Activated CD4-positive, alpha-beta T cell treated with anti-CD3 and anti-CD28 coated beads for 24 hours (primary cell): Measurements from ENCODE around the gene MARCHF10.
"Not testable (repeated sequence)": the region's sequence is repeated elsewhere in the genome, so short reads cannot be mapped to it uniquely, and the experiment has no call there.

Source experiments
- DNase-seq, 2 donors: peaks; one replicate each; pipeline ENCODE4 v3.0.0-alpha.2; 2020; ENCODE audit warnings: low read depth in 2 of 2

MARCHF10 gene

DNA sequence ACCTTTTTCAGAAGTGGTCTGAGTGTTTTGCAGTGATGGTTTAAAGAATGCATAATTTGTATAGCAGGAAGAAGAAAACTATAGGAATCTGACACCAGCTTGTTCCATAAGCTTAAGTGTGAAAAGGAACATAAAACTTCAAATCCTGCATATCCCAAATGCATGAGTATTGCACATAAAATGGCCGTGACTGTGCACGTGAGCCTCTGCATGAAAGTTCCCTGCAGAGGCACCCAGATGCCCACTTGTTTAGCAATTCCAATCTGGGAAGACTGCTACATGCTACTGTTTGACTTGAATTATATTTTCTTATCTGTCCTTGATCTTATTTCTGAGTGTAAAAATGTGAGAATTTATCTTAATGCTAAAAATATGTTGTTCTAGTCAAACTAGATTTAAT, 21.5 kb downstream of the MARCHF10 start:
- no peak for DNase-seq

DNA sequence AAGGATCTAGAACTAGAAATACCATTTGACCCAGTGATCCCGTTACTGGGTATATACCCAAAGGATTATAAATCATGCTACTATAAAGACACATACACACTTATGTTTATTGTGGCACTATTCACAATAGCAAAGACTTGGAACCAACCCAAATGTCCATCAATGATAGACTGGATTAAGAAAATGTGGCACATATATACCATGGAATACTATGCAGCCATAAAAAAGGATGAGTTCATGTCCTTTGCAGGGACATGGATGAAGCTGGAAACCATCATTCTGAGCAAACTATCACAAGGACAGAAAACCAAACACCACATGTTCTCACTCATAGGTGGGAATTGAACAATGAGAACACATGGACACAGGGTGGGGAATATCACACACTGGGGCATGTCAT, 22.1 kb downstream of the MARCHF10 start:
- DNase-seq, result not testable (repeated sequence)

DNA sequence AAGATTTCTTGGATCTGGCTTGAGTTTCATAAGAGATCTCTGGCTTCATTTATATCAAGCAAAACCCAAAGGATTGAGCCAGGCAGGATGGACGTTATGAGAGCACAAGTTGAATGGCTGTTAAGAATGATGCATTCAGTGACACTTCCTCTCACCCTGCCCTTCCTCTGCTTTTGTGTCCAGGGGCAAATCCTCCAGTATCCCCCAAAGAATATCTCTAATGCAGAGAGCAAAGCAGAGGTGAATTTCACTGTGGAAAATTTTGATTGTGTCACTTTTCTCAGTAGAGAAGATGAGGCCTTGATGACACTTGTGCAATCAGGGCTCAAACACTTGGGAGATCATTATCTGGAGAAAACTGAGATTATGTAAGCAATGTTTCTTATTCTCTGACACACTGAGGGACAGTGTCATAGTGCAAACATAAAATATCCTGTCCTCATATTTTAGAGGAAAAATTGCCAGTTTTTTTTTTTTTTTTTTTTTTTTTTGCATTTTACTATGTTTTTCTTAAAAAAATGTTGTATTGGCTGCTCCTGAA, 25.3 kb downstream of the MARCHF10 start:
- DNase-seq, result no peak

DNA sequence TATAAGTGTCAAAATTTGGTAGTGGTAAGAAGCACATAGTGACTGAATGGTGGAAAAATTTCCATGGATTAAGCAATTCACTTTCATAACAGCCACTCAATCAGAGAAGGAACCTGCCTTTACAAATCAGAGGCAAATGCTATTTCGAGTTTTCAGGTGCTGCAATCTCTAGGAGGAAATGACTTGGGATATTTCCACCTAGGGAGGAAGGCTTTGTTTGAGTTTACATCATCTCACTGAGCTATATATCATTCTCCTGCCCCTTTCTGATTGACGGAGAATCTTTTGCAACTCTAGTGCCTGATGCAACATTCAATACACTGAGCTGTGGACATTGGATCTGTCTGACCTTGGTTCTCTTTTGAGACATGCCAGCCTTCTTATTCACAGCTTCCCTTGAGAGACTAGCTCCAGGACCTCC, 26.3 kb downstream of the MARCHF10 start:
- no peak for DNase-seq

DNA sequence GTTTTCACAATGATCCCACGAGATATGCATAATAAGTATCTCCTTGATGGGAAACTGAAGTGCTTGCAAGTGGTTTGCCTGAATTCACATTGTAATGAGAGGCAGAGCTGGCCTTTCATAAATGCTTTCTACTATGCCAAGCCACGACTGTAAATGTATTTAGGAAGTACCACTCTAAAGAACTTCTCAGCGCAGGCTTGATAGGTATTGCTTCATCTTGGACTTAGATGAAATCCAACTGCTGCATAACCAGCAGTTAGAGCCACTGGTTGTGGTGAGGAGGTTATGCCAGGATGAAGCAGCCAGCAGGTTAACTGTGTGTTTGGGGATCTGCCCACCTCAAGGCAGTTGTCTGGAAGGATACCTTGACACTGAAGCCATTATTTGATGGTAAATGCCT, 26.8 kb downstream of the MARCHF10 start:
- DNase-seq, result no peak

DNA sequence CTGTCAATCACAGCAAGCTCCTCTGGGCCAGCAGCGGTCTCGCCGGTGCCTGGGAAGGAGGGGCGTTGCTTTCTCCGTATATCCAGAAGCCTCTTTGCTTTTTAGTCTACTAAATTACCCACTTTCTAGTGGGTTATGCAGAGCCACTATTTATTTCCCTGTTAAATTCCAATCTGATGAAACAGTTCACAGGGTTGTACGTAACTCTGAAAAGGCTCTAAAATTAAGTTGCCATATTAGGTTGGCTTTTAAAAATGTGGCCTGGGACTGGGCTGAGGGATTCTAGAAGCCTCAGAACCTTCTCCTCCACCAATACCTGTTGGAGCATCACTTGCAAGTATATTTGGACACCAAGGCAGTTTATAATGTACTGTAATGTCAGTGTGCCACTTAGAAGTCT, 27.2 kb downstream of the MARCHF10 start:
- DNase-seq, result no peak

DNA sequence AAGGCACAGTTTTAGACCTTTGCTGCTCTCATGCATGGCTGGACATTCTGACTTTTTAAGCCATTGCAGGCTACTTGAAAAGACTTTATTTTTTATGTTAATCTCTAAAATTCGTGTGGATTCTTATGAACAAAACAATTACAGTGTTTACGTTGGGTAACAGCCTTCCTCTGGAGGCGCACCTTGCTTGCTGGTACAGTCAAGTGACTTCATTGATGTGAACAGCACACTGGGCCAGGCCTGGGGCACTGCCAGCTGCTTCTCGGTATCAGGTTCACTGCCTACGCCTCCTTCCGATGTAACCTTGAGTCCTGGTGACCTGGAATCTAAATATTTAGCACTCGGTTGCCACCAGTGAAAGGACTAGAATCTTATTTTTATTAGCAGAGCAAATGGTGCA, 27.8 kb downstream of the MARCHF10 start:
- DNase-seq, result no peak

DNA sequence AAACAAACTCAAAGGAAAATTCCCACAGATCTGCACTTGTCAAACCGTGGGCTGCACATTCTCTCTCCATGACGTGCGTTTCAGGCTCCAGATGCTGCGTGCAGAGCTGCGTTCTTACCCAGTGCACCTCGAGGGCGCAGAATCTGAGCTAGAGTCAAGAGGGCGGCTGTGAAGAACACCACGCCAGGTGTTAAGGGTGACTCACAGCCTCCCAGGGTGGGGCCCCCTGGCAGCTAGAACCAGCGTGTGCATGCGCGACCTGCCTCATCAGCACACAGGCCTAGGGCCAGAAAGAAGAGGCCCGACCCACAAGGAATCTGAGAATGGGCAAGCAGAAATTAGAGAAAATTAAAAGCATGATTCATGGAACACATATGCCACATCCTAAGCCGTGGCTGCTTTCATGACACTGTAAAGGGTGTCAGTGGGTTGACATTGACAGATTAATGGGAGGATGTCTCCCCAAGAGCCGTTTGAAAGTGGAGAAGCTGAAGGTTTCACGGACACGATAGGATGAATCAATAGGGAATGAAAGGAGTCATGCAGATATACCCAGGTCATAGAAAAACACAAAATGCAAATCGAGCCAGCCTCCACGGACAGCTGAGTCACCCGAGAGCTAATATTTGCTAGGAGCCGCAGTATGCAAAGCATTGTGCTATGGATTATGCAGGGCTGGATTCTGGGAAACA, 29.0 kb downstream of the MARCHF10 start:
- no peak for DNase-seq

DNA sequence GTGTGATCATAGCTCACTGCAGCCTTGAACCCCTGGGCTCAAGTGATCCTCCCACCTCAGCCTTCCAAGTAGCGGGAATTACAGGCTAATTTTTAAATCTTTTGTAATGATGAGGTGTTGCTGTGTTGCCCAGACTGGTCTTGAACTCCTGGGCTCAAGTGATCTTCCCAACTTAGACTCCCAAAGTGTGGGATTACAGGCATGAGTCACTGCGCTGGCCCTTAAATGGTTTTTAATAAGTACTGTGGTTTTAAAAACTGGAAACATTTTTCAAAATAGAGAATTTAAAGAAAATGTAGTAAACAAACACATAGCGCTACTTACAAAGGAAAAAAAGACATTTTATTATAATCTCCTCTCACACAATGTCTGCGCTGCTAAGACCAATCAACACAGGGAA, 32.2 kb downstream of the MARCHF10 start:
- no peak for DNase-seq

DNA sequence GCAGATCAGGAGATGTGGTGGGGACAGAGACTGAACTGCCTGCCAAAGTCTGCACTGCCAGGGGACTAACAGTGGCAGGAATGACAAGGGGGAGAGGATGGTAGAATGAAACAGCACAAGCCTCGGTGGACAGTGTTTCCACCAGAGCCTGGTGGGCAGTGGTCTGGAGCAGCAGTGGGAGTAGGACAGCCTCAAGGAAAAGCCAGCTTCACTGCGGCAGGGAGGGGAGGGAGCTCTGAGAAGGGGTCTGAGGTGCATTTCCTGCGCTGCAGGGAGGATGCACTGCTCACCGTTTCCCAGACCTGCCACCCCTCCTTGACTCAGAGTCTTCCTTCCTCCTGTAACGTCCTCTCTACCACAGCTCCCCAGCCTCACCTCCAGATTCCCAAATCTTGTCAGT, 33.8 kb downstream of the MARCHF10 start:
- no peak for DNase-seq

DNA sequence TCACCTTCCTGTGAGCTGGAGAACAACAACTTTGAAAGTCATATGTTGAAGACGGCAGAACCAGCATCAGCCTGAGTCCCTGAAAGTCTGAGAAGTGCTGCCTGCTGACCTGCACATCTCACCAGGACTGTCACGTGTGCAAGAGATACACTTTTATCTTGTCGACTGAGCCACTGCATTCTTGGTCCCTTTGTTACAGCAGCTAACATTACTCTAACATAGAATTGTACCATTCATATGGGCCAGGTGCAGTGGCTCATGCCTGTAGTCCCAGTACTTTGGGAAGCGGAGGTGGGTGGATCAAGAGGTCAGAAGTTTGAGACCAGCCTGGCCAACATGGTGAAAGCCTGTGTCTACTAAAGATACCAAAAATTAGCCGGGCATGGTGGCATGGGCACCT, 40.1 kb downstream of the MARCHF10 start:
- no peak for DNase-seq

DNA sequence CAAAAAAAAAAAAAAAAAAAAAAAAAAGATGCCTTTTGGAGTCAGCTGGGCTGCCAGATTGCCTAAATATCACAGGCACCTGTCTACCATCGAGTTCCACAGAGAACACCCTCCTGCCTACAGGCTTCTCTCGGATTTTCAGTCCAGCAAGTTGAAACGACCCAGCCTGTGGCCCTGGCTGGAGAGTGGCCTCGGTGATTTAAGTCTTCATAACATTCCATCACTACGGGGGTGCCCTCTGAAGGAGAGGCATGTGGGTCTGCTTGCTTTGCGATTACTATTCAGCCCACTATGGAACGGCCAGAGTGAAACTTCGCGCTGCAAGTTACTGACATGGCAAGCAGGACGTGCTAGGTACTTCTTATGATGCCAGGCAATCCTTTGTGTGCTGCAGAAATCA, 42.8 kb downstream of the MARCHF10 start:
- DNase-seq, result no peak

DNA sequence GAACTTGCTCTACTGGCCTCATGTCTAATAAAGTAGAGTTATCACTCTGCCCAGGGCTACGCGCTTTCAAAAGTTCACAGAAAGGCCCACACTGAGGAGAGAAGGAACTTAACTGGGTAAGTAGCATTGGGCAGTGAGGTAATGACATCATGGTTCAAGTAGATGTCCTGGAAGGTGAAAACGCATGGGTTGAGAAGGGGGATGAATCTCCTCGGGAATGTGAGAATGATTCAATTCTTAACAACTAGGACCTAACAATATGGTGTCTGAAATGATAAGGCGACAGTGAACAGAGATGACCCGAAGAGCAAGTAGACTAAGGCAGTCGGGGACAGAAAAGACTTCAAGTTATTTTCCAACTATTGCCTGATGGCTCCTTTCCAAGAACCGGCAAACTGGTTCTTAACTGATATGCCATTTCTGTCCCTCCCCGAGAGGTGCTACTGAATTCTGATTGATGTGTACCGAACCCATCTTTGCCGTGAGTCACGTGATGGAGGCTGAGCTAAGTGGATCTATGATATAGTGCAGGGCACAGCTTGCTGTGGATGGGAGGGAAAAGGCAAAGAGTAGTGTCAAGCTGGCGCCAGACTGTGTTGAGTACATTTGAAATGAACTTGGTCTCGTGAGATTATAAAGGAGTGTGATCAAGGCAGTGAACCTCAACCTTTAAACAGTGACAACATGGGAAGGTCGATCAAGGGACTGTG, 44.1 kb downstream of the MARCHF10 start:
- DNase-seq, result no peak

DNA sequence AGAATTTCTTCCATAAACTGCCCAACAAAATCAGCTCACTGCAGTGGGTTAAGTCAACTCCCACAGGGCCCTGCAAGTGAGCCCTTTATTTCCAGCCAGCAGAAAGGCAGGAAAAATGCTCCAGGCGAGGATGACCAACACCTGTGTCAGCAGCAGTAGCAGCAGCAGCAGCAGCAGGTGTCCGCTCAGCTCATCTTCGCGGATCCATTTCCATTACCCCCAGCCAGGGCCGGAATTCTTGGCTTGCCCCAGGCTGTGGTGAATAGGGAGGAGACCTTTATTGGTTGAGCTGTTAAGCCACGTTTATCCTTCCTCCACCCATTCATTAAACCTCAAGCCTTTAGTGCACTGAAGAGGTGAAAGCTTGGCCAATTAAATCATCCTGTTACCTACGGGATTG, 46.2 kb downstream of the MARCHF10 start:
- no peak for DNase-seq

DNA sequence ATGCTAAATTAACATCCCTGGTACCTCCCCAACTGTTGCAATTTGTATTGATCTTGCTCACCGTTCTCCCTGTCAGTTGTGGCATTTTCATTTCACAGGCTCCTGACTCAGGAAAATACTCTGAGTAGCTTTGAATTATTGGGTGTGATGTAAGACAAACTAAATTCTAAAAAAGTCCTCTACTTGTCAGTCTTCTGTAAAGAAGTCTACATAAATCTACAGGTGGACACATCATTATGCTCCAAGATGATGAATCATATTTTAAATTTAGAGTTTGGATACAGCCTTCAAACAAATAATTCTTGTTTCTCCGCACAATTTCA, 47.2 kb downstream of the MARCHF10 start:
- no peak for DNase-seq

DNA sequence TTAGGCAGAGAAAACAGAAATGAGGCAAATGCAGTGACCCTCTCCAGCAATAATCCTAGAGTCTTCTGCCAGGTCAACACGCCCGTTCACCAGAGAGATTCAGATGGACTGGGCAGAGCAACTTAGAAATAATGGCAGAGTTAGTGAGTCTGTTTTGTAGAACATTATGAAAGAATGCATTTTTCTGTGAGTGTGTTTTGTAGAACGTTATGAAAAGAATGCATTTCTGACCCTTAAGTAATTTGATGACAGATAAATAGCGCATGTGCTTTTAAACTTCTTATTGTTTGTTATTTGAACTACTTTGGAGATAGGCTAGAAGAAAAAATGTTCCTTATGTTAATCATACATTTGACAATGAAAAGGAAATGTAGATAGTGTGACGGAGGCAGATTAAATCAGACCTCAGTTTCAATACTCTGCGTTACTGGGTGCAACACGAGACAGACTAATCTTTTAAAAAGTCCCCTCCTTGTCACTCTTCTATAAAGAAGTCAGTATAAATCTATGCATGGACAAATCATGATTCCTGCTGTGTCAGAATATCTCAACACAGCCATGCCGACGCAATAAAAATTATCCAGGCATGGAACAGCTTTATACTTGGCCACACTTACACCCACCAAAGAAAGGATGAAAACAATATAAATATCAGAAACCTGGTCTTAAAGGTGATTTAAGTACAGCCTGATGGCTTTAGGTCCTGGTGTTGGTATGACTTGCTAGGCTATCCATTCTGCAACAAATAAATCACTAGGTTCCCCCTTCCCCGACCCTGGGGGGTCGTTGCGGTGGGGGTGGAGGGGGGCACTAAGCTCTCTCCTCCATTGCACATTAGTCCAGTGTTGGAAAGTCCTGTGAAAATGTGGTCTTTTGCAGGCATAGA, 47.8 kb downstream of the MARCHF10 start:
- no peak for DNase-seq

DNA sequence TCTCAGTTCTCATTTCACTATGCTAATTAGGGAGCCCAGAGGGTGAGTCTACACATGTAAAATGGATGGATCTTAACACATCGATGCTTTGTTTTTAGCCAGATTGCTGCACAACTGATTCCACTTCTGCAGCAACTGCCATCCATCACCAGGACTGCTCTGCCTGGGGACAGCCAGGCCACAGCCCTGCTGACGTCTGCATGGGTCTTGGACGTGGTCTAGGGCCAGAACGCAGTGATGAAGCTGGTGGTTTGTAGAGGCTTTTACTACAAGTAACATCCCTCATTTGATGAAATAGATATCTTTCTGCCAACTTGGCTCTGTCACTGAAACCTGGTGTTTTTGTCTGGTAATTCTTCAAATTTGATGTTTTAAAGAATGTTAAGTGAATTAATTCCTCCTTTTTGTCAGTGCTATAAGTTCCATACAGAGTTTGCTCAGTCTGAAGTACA, 50.6 kb downstream of the MARCHF10 start:
- no peak for DNase-seq

DNA sequence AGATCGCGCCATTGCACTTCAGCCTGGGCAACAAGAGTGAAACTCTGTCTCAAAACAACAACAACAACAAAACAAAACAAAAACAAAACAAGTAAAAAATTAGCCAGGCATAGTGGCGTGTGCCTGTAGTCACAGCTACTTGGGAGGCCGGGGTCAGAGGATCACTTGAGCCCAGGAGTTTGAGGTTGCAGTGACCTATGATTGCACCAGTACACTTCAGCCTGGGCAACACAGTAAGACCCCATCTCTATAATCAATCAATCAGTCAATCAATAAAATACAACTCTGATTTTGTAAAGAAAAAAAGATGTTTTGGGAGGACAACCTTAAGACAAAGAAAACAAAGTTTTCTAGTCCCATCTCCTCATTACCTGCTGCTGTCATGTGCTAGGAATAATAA, 51.9 kb downstream of the MARCHF10 start:
- DNase-seq, result no peak

DNA sequence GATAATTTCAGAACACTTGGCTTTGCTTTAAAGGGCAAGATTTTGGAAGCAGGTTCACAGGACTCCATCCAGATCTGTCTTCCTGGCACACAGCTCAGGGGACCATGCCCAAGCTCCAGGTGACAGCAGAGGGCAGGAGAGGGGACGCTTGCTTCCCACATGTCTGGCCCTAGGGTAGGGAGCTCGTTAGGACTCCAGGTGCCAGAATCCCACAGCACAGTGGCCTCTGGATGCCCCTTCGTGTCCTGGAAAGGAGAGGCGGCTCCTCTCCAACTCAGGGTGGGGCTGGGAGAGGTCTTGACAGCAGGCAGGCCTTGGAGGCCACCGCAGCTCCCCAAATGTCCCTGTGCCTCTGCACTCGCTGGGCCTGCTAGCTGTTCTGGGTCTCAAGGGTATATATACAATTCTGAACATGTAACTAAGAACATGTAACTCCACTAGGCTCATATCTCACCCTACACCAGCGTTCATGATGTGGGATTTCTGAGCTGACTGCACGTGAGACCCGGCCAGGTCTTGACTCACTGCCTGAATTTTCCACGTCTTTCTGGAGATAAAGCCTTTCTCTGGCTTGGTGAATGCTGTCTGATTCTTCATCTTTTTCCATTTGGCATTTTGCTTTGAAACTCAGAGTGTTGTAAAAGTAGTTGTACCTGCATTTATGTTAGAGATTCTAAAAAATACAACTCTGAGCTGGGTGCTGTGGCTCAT, 52.8 kb downstream of the MARCHF10 start:
- DNase-seq, result no peak

DNA sequence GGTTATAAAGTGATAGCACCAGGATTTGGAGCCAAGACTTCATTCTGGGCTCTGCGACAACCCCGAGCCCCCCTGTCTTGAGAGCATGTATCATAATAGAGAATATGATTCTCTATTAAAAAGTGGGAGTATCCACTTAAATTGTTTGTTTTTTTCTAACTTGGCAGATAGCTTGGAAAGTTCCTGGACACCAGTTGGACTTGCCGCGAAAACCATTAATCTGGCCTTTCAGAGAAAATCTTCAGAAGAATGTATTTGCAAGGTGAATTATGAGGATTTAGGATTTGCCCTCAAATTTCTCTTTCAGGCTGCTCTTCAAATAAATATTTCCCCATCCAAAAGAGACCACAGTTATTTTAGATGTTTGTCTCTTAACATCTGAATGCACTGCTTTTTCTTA, 53.5 kb downstream of the MARCHF10 start:
- no peak for DNase-seq

DNA sequence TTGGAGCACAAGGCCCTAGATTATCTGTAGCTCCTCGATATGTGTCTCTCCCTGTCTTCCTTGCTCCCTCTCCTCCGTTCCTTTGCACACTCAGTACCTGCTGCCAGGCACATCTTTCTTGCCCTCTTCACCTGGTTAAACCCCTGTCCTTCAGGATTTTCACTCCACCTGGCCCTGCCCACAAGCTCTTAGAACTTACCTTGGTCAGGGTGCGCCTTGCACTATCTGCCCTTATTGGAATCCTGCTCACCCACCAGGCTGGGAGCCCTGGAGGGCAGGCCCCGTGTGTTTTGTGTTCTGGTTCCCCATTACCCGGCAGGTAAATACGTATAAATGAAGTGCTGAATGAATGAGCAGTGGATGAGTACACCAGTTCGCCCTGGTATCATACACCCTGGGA, 54.6 kb downstream of the MARCHF10 start:
- no peak for DNase-seq
